ENCODE measurements around the gene ACTR2. TPM values are rescaled to one million over a fixed set of nuclear protein-coding genes. Genes with fewer than 3 reads are reported as not detected.
"Not testable (repeated sequence)": the region's sequence is repeated elsewhere in the genome, so short reads cannot be mapped to it uniquely, and the experiment has no call there.

ACTR2 gene
- total RNA-seq, 1 donor from 2014 or later = 285 TPM

GRCh38 chr2:65313126-65313953, 85.7 kb downstream of the ACTR2 start:
- peaks cover 6% of the 10 kb centered on the region for H3K4me1 Mint-ChIP-seq (ENCODE audit: low read depth)

GRCh38 chr2:65313954-65314256, 86.3 kb downstream of the ACTR2 start:
- Mint-ChIP-seq H3K4me3 (no peak overlapping the region), H3K4me1 (ENCODE audit: low read depth) (peaks cover 6% of the 10 kb centered on the region), H3K36me3 (ENCODE audit: low read depth) (peaks cover 6% of the 10 kb centered on the region), H3K9me3 (no peaks in the 10 kb centered on the region), H3K27ac (no peak overlapping the region), H3K27me3 (ENCODE audit: insufficient read depth) (peaks cover 3% of the 10 kb centered on the region)
- no peak for DNase-seq (ENCODE audit: low spot score)
- intact Hi-C loops (cut with micrococcal nuclease) = no loop called here

More at GRCh38 chr2:65313126-65313953, 85.7 kb downstream of the ACTR2 start:
- H3K9me3 Mint-ChIP-seq = no peaks in the 10 kb centered on the region
- H3K36me3 Mint-ChIP-seq (ENCODE audit: low read depth) = peaks cover 6% of the 10 kb centered on the region
- DNase-seq (ENCODE audit: low spot score) = no peak
- H3K4me3 Mint-ChIP-seq = no peak overlapping the region
- H3K27ac Mint-ChIP-seq = no peak overlapping the region
- peaks cover 3% of the 10 kb centered on the region for H3K27me3 Mint-ChIP-seq (ENCODE audit: insufficient read depth)
- intact Hi-C loops (cut with micrococcal nuclease) = no loop called here

- Mint-ChIP-seq H3K27me3 (ENCODE audit: insufficient read depth) (peaks cover 3% of the 10 kb centered on the region), H3K27ac (no peak overlapping the region), H3K4me1 (ENCODE audit: low read depth) (peaks cover 10% of the 10 kb centered on the region), H3K4me3 (no peak overlapping the region), H3K36me3 (ENCODE audit: low read depth) (peaks cover 6% of the 10 kb centered on the region), H3K9me3 (no peaks in the 10 kb centered on the region)
- no peak for DNase-seq (ENCODE audit: low spot score)
- intact Hi-C loops (cut with micrococcal nuclease) = no loop called here
These were observed 87.3 kb downstream of the ACTR2 start for GRCh38 chr2:65314801-65315441.

DNA sequence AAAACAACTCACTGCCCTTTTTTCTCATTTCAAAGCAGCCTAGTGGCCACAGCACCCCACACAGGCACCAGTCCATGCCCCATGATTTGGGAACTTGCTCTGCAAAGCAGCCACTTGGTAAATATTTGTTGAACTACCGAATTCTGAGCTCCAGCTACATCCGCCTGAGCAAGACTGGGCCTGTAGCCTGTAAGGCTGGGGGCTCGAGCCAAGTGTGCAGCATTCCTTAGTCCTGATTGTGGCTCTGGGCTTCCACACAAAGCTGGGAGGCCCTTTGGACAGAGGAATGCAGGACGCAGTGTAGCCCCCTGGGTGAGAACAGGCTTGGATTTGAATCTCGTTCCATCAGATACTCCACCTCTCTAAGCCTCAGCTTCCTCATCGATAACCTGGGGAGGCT, 88.4 kb downstream of the ACTR2 start:
- peaks cover 6% of the 10 kb centered on the region for H3K36me3 Mint-ChIP-seq (ENCODE audit: low read depth)
- no peaks in the 10 kb centered on the region for H3K9me3 Mint-ChIP-seq
- no peak for DNase-seq (ENCODE audit: low spot score)
- H3K27me3 Mint-ChIP-seq (ENCODE audit: insufficient read depth) = peaks cover 3% of the 10 kb centered on the region
- no peak overlapping the region for H3K4me3 Mint-ChIP-seq
- peaks cover 20% of the 10 kb centered on the region for H3K4me1 Mint-ChIP-seq (ENCODE audit: low read depth)
- intact Hi-C loops (cut with micrococcal nuclease) = no loop called here
- no peak overlapping the region for H3K27ac Mint-ChIP-seq

DNA sequence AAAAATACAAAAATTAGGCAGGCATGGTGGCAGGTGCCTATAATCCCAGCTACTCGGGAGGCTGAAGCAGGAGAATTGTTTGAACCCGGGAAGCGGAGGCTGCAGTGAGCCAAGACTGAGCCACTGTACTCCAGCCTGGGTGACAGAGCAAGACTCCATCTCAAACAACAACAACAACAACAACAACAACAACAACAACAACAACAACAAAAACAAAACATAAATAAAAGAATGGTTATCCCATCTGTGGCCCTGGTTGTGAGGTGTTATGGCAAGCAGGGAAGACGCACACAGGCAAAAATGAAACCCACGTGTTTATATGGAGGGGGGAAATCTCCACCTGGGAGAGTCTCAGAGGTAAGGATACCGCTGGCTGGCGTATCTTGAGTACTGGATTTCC, 89.7 kb downstream of the ACTR2 start:
- H3K36me3 Mint-ChIP-seq (ENCODE audit: low read depth); H3K4me3 Mint-ChIP-seq; H3K27ac Mint-ChIP-seq; H3K9me3 Mint-ChIP-seq; DNase-seq (ENCODE audit: low spot score); H3K27me3 Mint-ChIP-seq (ENCODE audit: insufficient read depth); intact Hi-C loops (cut with micrococcal nuclease): not testable (repeated sequence)
- H3K4me1 Mint-ChIP-seq (ENCODE audit: low read depth) = peaks cover 20% of the 10 kb centered on the region

DNA sequence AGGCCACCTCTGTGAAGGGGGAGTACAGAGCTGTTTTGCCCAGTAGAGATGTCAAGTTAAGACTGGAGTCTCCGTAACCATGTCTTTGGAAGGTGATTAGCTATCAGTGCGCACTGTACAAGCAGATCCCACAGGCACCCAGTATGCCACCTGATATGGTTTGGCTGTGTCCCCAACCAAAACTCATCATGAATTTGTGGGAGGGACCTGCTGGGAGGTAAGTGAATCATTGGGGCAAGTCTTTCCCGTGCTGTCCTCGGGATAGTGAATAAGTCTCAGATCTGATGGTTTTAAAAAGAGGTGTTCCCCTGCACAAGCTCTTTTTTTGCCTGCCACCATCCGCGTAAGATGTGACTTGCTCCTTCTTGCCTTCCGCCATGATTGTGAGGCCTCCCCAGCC, 90.2 kb downstream of the ACTR2 start:
- no peak for DNase-seq (ENCODE audit: low spot score)
- no peaks in the 10 kb centered on the region for H3K9me3 Mint-ChIP-seq
- no peak overlapping the region for H3K27ac Mint-ChIP-seq
- peaks cover 3% of the 10 kb centered on the region for H3K27me3 Mint-ChIP-seq (ENCODE audit: insufficient read depth)
- intact Hi-C loops (cut with micrococcal nuclease) = no loop called here
- peaks cover 6% of the 10 kb centered on the region for H3K36me3 Mint-ChIP-seq (ENCODE audit: low read depth)
- peaks cover 20% of the 10 kb centered on the region for H3K4me1 Mint-ChIP-seq (ENCODE audit: low read depth)
- no peak overlapping the region for H3K4me3 Mint-ChIP-seq

DNA sequence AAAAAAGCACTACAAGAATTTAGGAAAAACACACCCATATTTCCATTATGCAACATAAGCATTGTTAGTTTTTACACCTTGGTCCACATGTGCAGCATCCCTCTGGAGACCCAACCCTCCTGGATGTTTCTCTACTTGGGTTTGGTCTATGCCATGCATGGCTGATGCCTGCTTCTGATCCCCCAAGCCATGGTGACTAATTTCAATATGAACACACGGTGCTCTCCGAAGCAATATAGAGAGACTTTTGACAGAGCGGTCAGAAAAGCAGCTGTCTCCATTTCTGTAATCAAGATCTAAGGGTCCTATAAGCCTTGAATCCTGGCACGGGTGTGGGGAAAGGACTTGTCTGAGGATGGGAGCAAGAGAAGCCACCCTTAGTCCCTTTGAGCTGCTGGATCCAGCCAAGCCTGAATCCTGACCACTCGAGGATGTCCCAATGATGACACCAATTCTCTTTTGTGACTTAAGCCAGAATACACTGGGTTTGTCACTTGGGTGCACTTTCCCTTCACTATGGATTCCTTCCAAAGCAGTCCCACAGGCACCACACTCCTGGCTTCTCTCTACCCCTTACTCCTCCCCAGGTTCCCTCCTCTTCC, 91.5 kb downstream of the ACTR2 start:
- no peak for DNase-seq (ENCODE audit: low spot score)
- Mint-ChIP-seq H3K4me3 (no peak overlapping the region), H3K27ac (no peak overlapping the region)

GRCh38 chr2:65319674-65320041, 92.0 kb downstream of the ACTR2 start:
- peaks cover 3% of the 10 kb centered on the region for H3K36me3 Mint-ChIP-seq (ENCODE audit: low read depth)
- no peak for DNase-seq (ENCODE audit: low spot score)
- H3K4me3 Mint-ChIP-seq = no peak overlapping the region
- no peaks in the 10 kb centered on the region for H3K9me3 Mint-ChIP-seq
- peaks cover 3% of the 10 kb centered on the region for H3K27me3 Mint-ChIP-seq (ENCODE audit: insufficient read depth)
- no peak overlapping the region for H3K27ac Mint-ChIP-seq
- peaks cover 14% of the 10 kb centered on the region for H3K4me1 Mint-ChIP-seq (ENCODE audit: low read depth)
- intact Hi-C loops (cut with micrococcal nuclease) = loop anchor here (1.0 to 2.0 kb wide), 2 partner anchors 18 to 39 kb away; no protein-coding TSS in a partner anchor

More for the DNA sequence above, 91.5 kb downstream of the ACTR2 start:
- Mint-ChIP-seq H3K36me3 (ENCODE audit: low read depth) (no peaks in the 10 kb centered on the region), H3K4me1 (ENCODE audit: low read depth) (peaks cover 14% of the 10 kb centered on the region), H3K9me3 (no peaks in the 10 kb centered on the region), H3K27me3 (ENCODE audit: insufficient read depth) (peaks cover 3% of the 10 kb centered on the region)
- intact Hi-C loops (cut with micrococcal nuclease) = no loop called here

GRCh38 chr2:65320042-65320725, 92.6 kb downstream of the ACTR2 start:
- Mint-ChIP-seq H3K36me3 (ENCODE audit: low read depth) (peaks cover 4% of the 10 kb centered on the region), H3K4me1 (ENCODE audit: low read depth) (peaks cover 14% of the 10 kb centered on the region), H3K4me3 (no peak overlapping the region), H3K9me3 (no peaks in the 10 kb centered on the region), H3K27me3 (ENCODE audit: insufficient read depth) (peaks cover 3% of the 10 kb centered on the region), H3K27ac (no peak overlapping the region)
- intact Hi-C loops (cut with micrococcal nuclease) = loop anchor here (1.0 to 2.0 kb wide), 2 partner anchors 19 to 39 kb away; no protein-coding TSS in a partner anchor
- no peak for DNase-seq (ENCODE audit: low spot score)

Other genes starting within 250 kb of the ACTR2 start
- 14.4 and 15.1 TPM in 2 replicates for gene SLC1A4, start 238.4 kb upstream of the ACTR2 start, total RNA-seq
- gene CEP68, start 171.4 kb upstream of the ACTR2 start, total RNA-seq = 4.0 and 5.5 TPM in 2 replicates
- gene RAB1A, start 97.7 kb upstream of the ACTR2 start, total RNA-seq = 73.4 and 81.6 TPM in 2 replicates
- gene SPRED2, start 204.8 kb downstream of the ACTR2 start, total RNA-seq = 8.5 and 9.4 TPM in 2 replicates

Measured in activated T-helper 1 cell treated with anti-CD3 and anti-CD28 coated beads, Interleukin-12 subunit alpha, Interleukin-12 subunit beta, Interleukin-2, Interleukin-4 antibody, amounts not matched to agents 30 ng/mL and 10 ng/mL and 1 ng/mL, durations not matched to agents 14 hours and 24 hours and 36 hours (primary cell).